Effector CD4-positive, alpha-beta T cell (primary cell): ENCODE measurements around the gene GRIK2.
"Not testable (repeated sequence)": the region's sequence is repeated elsewhere in the genome, so short reads cannot be mapped to it uniquely, and the experiment has no call there.

Experiments
- DNase-seq: peaks from one replicate; pipeline ENCODE4 v3.0.0-alpha.2; 2020

GRIK2 gene

DNA sequence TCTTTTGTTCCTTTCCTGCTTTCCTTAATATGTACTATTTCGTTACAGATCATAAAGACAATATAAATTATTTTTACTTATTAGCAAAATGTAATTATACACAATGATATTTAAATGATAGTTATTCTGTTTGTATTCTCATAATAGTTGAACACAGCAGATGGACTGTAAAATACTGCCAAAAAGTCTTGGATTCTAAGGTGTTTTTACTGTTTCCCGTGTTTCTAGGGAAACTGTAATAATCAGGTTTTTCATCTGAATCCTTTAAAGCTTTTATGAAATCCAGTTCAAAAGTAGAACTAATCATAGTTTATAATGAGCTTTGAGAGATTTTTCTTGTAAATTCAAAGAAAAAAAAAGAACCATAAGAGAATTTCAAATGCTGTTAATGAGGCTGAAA is 148.4 kb downstream of the GRIK2 start:
- no peak for DNase-seq

GRCh38 chr6:101543796-101544195 is 150.3 kb downstream of the GRIK2 start:
- DNase-seq, result no peak

- no peak for DNase-seq
These were observed 150.8 kb downstream of the GRIK2 start for GRCh38 chr6:101544286-101544685.

GRCh38 chr6:101545191-101545590 is 151.7 kb downstream of the GRIK2 start:
- DNase-seq, result no peak

- DNase-seq, result no peak
These were observed 156.9 kb downstream of the GRIK2 start for GRCh38 chr6:101550451-101550850.

DNA sequence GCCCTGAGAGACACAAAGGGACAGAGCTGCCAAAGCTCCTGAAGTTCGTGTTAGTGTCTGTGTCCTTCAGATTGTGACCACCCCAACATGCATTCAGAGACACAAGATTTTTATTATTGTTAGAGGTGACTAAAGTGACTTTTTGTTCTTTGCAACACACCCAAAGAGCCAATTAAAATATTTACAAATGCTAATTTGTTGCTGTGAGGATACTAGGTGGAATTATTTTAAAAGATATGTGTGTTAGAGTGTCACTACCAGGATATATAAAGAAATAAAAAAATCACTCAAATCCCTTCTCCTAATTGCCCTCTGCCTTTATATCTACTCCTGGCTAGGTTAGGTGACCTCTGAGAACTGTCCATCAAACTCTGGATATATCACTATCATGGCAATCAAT is 160.7 kb downstream of the GRIK2 start:
- DNase-seq, result no peak

GRCh38 chr6:101558712-101559111 is 165.2 kb downstream of the GRIK2 start:
- no peak for DNase-seq

GRCh38 chr6:101572627-101573026 is 179.1 kb downstream of the GRIK2 start:
- DNase-seq, result no peak

- DNase-seq, result no peak
These were observed 183.6 kb downstream of the GRIK2 start for GRCh38 chr6:101577091-101577490.

DNA sequence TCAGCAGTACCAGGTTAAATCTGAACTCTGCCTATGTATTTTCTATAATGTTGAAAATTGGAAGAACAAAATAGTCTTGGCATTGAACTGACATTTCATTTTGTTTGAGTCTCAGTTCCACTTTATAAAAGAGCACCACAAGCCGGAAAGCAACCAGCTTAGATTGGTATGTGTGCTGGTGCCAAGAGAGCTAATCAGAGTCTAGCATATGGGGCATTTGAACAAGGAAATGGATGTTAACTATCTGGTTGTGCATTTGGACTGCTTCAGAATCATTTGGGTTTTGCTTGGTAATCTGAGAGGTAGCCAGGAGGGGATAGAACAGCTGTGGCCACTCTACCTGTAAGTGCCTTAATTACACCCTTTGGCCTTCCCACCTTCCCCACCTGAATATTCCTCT is 184.8 kb downstream of the GRIK2 start:
- DNase-seq, result no peak

- no peak for DNase-seq
These were observed 189.3 kb downstream of the GRIK2 start for GRCh38 chr6:101582792-101583191.

GRCh38 chr6:101585501-101585900 is 192.0 kb downstream of the GRIK2 start:
- DNase-seq, result no peak

- no peak for DNase-seq
These were observed 194.8 kb downstream of the GRIK2 start for GRCh38 chr6:101588343-101588742.

- DNase-seq, result no peak
These were observed 201.8 kb downstream of the GRIK2 start for GRCh38 chr6:101595276-101595675.

GRCh38 chr6:101597693-101598092 is 204.2 kb downstream of the GRIK2 start:
- no peak for DNase-seq

- no peak for DNase-seq
These were observed 211.9 kb downstream of the GRIK2 start for GRCh38 chr6:101605426-101605825.

DNA sequence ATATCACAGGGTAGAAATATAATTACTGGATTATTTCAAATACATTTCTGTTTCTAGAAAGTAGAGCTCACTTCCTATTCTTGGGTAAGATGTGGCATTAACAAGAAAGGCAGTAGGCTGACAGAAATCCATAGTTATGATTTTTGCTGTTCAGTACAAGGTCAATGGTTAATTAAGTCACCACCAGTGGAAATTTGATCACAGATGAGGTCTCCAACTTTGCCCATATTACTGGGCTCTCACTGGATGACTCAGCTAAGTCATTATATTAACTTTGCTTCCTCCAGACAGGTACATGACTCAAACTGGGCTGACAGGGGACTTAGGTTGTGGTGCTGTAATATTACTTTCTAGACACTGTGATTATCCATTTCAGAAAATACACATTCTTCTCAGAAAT is 212.4 kb downstream of the GRIK2 start:
- no peak for DNase-seq

DNA sequence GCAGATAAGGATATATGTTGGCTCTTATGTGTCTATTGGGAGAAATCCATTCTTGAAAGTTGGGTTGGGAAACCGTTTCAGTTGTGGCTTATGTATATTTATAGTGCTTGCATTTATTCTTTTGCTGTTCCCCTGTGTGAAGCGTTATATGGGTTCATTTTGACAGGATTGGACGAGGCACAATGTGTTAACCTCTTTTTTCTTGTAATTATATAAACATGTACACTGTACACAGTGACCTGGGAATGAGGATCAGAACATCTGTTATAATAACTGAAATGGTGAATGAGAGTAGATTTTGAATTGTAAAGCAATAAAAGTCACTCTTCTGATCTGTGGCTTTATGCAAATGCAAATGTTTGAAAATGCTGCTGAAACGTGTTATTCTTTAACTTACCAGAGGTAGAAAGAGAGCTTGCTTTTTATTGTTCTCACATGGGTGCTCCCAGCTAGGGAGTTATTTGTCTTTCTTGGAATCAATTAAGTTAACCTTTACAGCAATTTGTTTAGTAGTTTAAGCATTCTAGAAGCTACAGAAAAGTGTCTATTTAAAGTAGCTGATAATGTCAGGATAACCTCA is 213.7 kb downstream of the GRIK2 start:
- DNase-seq, result no peak

- no peak for DNase-seq
These were observed 215.2 kb downstream of the GRIK2 start for GRCh38 chr6:101608703-101609102.

- no peak for DNase-seq
These were observed 220.0 kb downstream of the GRIK2 start for GRCh38 chr6:101613556-101613955.

DNA sequence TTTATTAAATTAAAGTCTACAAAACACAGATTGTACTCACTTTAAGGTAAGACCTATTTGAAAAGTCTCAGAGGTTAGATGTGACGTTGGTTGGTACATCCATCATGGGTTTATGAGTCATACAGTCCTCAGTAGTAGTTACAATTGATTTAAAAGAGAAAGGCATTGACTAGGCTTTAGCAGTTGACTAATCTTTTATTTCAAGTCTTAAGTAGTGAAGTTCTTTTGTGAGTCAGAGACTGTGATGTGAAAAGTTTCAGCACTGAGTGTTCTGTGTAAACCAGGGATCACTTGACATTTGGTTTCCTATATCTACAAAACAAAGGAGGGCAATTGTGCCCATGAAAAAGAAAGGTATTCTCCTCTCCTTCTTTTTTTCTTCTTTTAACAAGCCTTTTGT is 221.3 kb downstream of the GRIK2 start:
- no peak for DNase-seq

DNA sequence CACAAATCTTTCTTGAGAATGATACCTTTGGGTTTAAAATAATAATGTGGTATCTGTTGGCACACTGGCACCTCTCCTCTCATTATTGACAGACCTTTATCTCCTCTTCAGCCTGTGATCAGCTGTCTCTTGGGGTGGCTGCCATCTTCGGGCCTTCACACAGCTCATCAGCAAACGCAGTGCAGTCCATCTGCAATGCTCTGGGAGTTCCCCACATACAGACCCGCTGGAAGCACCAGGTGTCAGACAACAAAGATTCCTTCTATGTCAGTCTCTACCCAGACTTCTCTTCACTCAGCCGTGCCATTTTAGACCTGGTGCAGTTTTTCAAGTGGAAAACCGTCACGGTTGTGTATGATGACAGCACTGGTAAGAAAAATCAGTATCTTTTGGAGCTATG is 232.8 kb downstream of the GRIK2 start:
- DNase-seq, result no peak

GRCh38 chr6:101630941-101631340 is 237.4 kb downstream of the GRIK2 start:
- no peak for DNase-seq

- DNase-seq, result no peak
These were observed 239.6 kb downstream of the GRIK2 start for GRCh38 chr6:101633081-101633480.

GRCh38 chr6:101638865-101639264 is 245.4 kb downstream of the GRIK2 start:
- not testable (repeated sequence) for DNase-seq

DNA sequence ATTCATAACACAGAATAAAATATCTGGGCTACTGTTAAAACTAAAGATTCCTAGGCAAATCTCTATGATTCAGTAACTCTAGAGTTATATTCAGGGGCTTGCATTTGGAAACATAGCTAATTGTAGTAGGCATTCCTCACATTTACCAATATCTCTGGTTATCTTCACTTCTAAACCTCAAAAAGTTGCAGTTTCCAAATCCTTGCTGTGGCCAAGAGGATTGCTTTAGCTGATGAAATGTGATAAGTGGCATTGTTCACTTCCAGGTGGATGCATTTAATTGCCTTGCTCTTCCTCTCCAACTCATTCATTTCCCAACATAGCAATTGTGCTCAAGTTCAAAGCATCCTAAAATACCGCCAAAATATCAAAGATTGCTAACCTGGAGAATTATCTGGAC is 246.6 kb downstream of the GRIK2 start:
- DNase-seq, result no peak
